GM11168 (cell line): ENCODE results near the gene S100A7A.
"Not testable (repeated sequence)": the region's sequence is repeated elsewhere in the genome, so short reads cannot be mapped to it uniquely, and the experiment has no call there.

Experiments used
- in situ Hi-C: fragments of 300-500 bp; cut with MboI; formaldehyde crosslinking; loops from one replicate; pipeline ENCODE4 v1.12.0; 2022; ENCODE audit warnings: low sequenced_read_pairs; ENCODE audit not compliant: unreplicated experiment

S100A7A gene

GRCh38 chr1:153394391-153394790 is 21.9 kb upstream of the S100A7A start:
- in situ Hi-C loops = no loop called here

GRCh38 chr1:153395136-153395685 is 21.1 kb upstream of the S100A7A start:
- in situ Hi-C loops = no loop called here

GRCh38 chr1:153395776-153396175 is 20.5 kb upstream of the S100A7A start:
- in situ Hi-C loops = no loop called here

- in situ Hi-C loops = no loop called here
These were observed 19.9 kb upstream of the S100A7A start for GRCh38 chr1:153396461-153396860.

GRCh38 chr1:153397051-153397923 is 19.0 kb upstream of the S100A7A start:
- in situ Hi-C loops = no loop called here

GRCh38 chr1:153397924-153398651 is 18.2 kb upstream of the S100A7A start:
- in situ Hi-C loops = no loop called here

GRCh38 chr1:153399401-153400055 is 16.8 kb upstream of the S100A7A start:
- in situ Hi-C loops = no loop called here

- in situ Hi-C loops = no loop called here
These were observed 16.1 kb upstream of the S100A7A start for GRCh38 chr1:153400244-153400643.

GRCh38 chr1:153401461-153401860 is 14.9 kb upstream of the S100A7A start:
- in situ Hi-C loops = no loop called here

- in situ Hi-C loops = no loop called here
These were observed 14.1 kb upstream of the S100A7A start for GRCh38 chr1:153402226-153402625.

- in situ Hi-C loops = no loop called here
These were observed 12.8 kb upstream of the S100A7A start for GRCh38 chr1:153403421-153404085.

- in situ Hi-C loops = no loop called here
These were observed 12.2 kb upstream of the S100A7A start for GRCh38 chr1:153404086-153404635.

- in situ Hi-C loops = no loop called here
These were observed 11.6 kb upstream of the S100A7A start for GRCh38 chr1:153404768-153405167.

GRCh38 chr1:153405825-153406599 is 10.3 kb upstream of the S100A7A start:
- in situ Hi-C loops = not testable (repeated sequence)

GRCh38 chr1:153407274-153407673 is 9.0 kb upstream of the S100A7A start:
- in situ Hi-C loops = not testable (repeated sequence)

GRCh38 chr1:153413961-153414360 is 2.4 kb upstream of the S100A7A start:
- in situ Hi-C loops = not testable (repeated sequence)

GRCh38 chr1:153417136-153417888 is 992 bp downstream of the S100A7A start:
- in situ Hi-C loops = no loop called here

- in situ Hi-C loops = not testable (repeated sequence)
These were observed 2.6 kb downstream of the S100A7A start for GRCh38 chr1:153418758-153419435.
